ENCODE measurements around the gene TENM3. TPM values are rescaled to one million over a fixed set of nuclear protein-coding genes. Genes with fewer than 3 reads are reported as not detected.

Gene TENM3
- total RNA-seq, 1 donor from 2014 or later = 28.1 TPM

GRCh38 chr4:182825786-182826185 is 582.6 kb downstream of the TENM3 start:
- no peak for DNase-seq

DNA sequence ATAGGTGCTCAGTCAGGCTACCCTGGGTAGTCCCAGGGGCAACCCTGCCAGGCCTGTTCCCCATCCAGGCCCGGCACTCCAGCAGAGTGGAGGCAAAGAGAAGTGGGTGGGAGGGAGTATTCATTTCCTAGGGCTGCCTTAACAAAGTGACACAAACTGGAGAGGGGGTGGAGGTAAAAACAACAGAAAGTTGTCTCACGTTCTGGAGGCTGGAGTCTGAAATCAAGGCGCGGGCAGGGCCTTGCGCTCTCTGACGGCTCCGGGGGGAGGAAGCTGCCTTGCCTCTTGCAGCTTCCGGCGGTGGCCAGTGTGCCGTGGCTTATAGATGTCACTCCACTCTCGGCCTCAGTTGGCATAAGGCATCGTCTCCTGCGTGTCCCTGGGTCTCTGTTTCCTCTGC is 583.2 kb downstream of the TENM3 start:
- no peak for DNase-seq

GRCh38 chr4:182827166-182827565 is 584.0 kb downstream of the TENM3 start:
- no peak for DNase-seq

- no peak for DNase-seq
Observed at GRCh38 chr4:182827954-182828353, 584.8 kb downstream of the TENM3 start.

GRCh38 chr4:182828360-182829025 is 585.3 kb downstream of the TENM3 start:
- no peak for DNase-seq

DNA sequence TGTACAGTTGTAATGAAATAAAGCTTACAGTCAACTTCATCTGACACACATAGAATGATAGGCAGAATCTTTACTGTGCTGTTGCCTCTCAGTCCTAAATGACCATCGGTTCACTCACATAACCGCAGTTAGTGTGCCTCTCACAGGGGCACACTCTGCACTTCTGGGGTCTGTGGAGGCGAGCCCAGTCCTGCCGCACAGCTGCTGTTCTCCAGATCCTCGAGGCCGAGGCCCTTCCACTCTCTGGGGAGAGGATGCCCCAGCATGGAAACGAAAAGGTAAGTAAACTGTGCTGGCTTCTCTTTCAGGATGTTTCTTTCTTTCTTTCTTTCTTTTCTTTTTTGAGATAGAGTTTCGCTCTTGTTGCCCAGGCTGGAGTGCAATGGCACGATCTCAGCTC is 586.0 kb downstream of the TENM3 start:
- DNase-seq = no peak

DNA sequence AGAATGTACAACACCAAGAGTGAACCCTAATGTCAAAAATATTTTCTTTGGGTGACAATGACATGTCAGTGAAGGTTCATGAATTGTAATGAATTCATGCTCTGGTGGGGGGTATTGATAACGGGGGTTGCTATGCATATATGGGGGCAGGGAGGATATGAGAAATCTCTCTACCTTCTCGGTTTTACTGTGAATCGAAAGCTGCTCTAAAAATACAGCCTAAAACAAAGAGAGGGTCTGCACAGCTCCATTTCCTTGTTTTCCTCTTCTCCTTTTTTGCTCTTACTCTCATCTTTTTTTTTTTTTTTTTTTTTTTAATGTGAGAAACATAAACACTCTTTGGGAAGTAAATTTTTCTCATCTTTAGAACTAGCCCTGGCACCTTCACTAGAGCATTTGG is 588.2 kb downstream of the TENM3 start:
- DNase-seq = no peak

- no peak for DNase-seq
Observed at GRCh38 chr4:182832352-182833120, 589.3 kb downstream of the TENM3 start.

DNA sequence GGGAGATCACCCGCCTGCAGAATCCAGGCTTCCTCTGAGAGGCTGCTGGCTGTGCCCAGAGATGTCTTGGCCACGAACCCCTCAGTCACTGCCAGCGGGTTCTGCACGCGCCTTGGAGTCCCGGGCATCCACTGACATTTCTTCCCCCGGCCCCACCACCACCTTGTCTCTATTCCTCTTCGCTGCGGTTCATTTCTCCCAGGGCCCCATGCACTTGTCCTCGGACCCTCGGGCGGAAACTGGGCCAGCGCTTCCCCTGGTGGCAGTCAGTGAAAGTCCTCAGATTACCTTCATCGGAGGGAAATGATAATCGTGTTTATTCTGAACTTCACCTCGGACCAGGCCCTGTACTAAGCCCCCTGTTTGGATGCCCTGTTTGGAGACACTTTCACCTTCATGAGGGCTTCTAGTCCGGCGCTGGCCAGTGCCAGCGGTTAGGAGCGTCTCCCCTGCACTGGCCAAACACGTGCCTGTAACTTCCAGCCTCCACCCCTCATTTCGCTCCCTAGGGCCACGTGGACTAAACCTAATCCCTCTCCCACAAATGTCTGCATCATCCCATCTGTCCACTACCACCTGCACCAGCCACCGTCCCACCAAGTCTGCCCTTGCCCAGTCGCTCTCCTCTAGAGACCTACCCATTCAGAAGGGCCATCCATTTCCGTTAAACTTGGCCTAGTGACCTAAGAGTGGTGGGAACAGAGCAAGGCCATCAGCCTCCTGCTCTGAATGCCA is 592.0 kb downstream of the TENM3 start:
- no peak for DNase-seq

GRCh38 chr4:182837831-182838230 is 594.6 kb downstream of the TENM3 start:
- no peak for DNase-seq

DNA sequence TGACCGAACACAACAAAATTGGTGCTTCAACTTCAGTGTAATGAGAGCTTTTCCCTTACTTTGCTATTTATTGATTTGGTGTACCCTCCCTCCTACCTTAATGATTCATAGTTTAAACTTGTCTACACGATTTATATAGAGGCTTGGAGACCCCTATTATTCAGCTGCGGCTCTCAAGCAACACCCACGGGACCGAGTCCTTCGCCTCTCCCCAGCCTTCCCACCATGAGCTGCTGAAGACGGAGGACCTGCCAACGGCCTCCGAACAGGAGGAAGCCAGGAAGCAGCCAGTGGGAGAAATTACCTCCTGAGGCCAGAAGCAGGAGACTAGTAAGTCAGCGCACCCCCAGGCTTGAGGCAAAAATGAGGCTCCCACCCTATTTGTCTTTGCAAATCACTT is 595.3 kb downstream of the TENM3 start:
- DNase-seq = no peak

- DNase-seq = no peak
Observed at GRCh38 chr4:182839256-182839655, 596.1 kb downstream of the TENM3 start.

DNA sequence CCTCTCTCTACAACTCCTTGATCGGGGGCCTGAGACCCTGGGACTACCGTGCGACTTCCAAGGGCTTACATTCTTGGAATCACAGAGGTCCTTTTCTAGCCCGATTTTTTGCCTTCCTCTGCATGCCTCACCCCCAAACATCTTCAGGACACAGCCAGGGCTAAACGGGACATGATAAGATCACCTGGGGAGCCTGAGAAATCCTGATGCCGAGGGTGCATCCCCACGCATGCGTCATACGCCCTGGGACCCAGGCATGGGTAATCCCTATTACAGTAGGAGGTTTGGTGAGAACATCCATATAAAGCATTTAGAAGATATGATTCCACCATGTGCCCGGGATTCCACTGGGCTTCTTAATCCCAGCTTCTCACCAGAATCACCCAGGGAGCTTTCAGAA is 596.9 kb downstream of the TENM3 start:
- DNase-seq = no peak

DNA sequence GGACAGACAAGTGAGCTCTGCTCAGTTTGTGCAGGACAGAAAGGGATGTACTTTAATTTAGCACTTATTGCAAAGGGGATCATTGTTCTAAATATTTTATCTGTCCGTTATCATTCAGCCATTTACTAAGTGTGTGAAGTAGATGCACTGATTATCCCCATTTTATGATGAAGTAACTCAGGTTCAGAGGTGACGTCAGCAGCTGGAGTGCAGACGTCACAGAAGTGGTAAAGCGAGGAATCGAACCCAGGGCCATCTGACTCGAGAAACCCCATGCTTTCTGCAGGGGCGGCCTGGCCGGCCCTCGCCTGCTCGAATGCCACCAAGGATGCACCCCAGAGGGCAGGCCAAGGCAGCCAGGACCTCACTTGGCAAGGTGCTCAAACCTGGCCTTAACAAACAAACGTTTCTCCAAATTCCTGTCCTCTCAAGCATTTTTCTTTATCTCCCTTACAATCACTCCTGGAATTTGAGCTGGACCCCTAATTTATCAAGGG is 599.0 kb downstream of the TENM3 start:
- no peak for DNase-seq

DNA sequence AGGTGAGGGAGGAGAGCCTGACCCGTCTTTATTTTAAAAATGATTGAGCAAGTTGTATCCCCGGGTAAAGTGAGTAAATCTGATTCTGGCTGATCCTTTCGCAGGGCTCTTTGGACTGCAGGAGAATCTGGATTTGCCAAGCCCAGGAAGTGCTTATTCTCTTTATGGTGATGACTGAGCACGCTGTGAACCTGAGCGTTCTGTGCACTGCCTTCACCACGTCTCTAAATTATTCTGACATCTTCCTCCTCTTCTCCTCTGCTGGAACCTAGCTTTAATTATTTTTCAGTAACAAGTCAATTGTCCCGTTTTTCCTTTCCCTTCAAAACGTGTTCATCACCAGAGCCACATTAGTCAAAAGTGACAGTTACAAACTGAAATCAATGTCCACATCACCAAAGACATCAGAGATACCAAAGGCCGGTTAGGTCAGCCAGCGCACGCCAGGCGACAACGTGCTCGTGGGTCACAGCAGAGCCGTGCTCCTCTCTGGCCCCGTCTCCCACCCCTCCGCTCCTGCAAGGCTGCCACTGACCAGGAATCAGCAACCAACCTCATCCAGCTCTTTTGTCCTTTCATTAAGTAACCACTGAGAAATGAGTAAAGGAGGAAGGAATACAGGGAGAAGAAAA is 599.7 kb downstream of the TENM3 start:
- DNase-seq = no peak

DNA sequence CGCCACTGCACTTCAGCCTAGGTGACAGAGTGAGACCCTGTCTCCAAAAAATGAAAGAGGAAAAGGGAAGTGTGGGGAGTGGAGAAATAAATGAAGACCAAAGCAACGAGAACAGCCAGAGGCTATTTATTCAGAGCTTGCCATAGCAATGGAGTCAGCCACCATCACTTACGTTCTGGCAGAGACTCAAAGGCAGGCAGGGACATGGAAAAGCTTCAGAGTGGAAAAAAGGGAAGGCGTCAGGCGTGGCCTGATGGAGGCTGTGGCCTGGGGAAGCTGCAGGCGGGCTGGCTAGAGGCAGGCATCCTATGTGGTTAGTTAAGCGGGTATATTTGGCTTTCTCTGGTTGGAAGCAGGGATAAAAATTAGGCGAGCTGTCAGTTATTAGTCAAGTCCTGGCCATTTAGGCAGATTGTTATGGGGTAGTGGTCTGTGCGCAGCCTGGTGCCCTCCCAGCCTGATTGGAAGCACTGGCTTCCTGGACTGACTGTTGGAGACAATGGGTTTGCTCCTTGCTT is 600.7 kb downstream of the TENM3 start:
- peak; percentile 32 for DNase-seq

- DNase-seq = no peak
Observed at GRCh38 chr4:182845618-182846017, 602.4 kb downstream of the TENM3 start.

- no peak for DNase-seq
Observed at GRCh38 chr4:182846036-182846435, 602.8 kb downstream of the TENM3 start.

- DNase-seq = no peak
Observed at GRCh38 chr4:182847576-182848450, 604.6 kb downstream of the TENM3 start.

DNA sequence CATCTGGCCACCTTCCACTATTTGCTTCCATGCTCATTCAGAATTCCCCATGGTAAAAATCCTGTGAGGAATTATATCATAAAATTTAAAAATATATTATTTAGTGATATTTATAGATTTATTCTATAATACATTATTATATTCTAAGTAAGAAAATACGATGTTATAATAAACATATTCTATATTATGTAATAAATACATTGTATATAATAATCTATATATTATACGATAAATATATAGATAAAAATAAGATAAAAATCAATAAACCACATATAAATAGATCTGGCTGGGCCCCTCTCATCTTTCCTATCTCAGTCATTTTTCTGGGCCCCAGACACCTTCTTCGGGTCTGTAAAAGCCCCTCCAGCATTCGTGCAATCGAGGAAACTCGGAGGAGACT is 605.5 kb downstream of the TENM3 start:
- no peak for DNase-seq

All from dermis blood vessel endothelial cell (primary cell).